Measurements from ENCODE around the gene LGALS9. TPM values are rescaled to one million over a fixed set of nuclear protein-coding genes. Genes with fewer than 3 reads are reported as not detected.

The LGALS9 gene
- polyA plus RNA-seq, 1 experiment, result 2.4 TPM

- TF ChIP-seq, protein P1, sequence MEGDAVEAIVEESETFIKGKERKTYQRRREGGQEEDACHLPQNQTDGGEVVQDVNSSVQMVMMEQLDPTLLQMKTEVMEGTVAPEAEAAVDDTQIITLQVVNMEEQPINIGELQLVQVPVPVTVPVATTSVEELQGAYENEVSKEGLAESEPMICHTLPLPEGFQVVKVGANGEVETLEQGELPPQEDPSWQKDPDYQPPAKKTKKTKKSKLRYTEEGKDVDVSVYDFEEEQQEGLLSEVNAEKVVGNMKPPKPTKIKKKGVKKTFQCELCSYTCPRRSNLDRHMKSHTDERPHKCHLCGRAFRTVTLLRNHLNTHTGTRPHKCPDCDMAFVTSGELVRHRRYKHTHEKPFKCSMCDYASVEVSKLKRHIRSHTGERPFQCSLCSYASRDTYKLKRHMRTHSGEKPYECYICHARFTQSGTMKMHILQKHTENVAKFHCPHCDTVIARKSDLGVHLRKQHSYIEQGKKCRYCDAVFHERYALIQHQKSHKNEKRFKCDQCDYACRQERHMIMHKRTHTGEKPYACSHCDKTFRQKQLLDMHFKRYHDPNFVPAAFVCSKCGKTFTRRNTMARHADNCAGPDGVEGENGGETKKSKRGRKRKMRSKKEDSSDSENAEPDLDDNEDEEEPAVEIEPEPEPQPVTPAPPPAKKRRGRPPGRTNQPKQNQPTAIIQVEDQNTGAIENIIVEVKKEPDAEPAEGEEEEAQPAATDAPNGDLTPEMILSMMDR (IDR thresholded peaks at IDR 0.05; ENCODE audit: insufficient read depth, low read depth, low read length), result no peak
- ChIA-PET POLR2A (no interaction called here), CTCF (interaction anchor here (0.8 to 25.2 kb wide), 4 partner anchors 23 to 372 kb away, joined by 3 to 415 read pairs (median 58); partner anchors contain the start of gene LGALS9)
- Histone ChIP-seq H3K4me3 (ENCODE audit: low read depth, low read length) (no peak overlapping the region), H3K36me3 (ENCODE audit: control insufficient read depth, insufficient read depth, low read length) (peaks cover 20% of the 10 kb centered on the region), H3K27me3 (ENCODE audit: control insufficient read depth, insufficient read depth, low read length) (no peaks in the 10 kb centered on the region)
- no peak for DNase-seq (ENCODE audit: low read depth)
These were observed 23.4 kb upstream of the LGALS9 start for GRCh38 chr17:27607521-27608091.

- no peaks in the 10 kb centered on the region for H3K27me3 ChIP-seq (ENCODE audit: control insufficient read depth, insufficient read depth, low read length)
- POLR2A ChIA-PET, result no interaction called here
- TF ChIP-seq, protein P1 (IDR thresholded peaks at IDR 0.05; ENCODE audit: insufficient read depth, low read depth, low read length), result no peak
- CTCF ChIA-PET, result interaction anchor here (0.8 to 25.2 kb wide), 6 partner anchors 22 to 372 kb away, joined by 3 to 415 read pairs (median 4); partner anchors contain the start of gene LGALS9
- H3K4me3 ChIP-seq (ENCODE audit: low read depth, low read length), result no peak overlapping the region
- H3K36me3 ChIP-seq (ENCODE audit: control insufficient read depth, insufficient read depth, low read length), result peaks cover 21% of the 10 kb centered on the region
- no peak for DNase-seq (ENCODE audit: low read depth)
These were observed 22.4 kb upstream of the LGALS9 start for GRCh38 chr17:27608328-27609230.

DNA sequence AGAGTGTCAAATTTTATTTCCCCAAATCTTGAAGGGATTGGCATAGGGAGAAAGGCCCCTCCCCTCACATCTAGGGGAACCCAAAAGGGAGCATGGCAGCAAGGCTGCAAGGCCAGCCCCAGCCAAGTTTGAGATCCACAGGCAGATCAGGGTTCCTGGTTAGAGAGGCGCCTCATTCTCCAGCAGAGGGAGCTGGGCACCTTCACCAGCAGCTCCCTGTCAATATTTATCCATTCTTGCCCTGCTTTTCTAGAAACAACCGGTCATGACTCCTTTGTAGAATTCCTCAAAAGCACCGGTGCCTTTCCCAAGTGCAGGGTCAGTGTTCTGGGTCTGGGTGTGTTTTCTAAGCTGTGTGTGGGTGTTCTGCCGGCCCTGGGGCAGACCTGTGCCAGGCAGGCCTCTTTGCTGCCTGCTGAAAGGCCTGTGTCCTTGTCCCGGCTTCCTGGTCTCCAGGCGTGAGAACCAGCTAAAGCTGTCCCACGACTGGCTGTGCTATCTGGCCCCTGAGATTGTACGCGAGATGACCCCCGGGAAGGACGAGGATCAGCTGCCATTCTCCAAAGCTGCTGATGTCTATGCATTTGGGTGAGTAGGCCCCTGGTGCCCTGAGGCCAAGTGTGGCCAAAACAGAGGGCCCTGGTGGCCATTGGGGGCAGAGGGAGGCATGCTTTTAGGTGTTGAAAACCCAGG, 21.2 kb upstream of the LGALS9 start:
- no peak overlapping the region for H3K4me3 ChIP-seq (ENCODE audit: low read depth, low read length)
- POLR2A ChIA-PET, result no interaction called here
- TF ChIP-seq, protein P1 (IDR thresholded peaks at IDR 0.05; ENCODE audit: insufficient read depth, low read depth, low read length), result peak; percentile 68
- no peaks in the 10 kb centered on the region for H3K27me3 ChIP-seq (ENCODE audit: control insufficient read depth, insufficient read depth, low read length)
- no peak for DNase-seq (ENCODE audit: low read depth)
- CTCF ChIA-PET, result interaction anchor here (0.7 to 25.2 kb wide), 16 partner anchors 8 to 373 kb away, joined by 3 to 415 read pairs (median 4); no protein-coding TSS in a partner anchor
- H3K36me3 ChIP-seq (ENCODE audit: control insufficient read depth, insufficient read depth, low read length), result peaks cover 17% of the 10 kb centered on the region

DNA sequence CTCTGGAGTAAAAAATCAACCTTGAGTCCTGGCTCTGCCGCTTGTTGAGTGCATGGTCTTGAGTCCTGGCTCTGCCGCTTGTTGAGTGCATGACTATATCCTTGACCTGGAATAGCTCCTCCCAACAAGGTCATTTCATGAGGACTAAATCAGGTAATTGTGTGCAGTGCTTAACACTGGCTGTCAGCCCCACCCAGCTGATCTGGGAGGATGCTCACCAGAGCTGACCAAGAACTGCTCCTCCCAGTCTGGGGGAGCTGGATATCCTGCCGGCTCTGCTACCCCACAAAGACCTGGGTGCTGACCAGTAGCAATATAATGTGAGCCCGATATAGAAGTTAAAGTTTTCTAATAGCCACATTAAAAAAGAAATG, 20.7 kb upstream of the LGALS9 start:
- POLR2A ChIA-PET, result no interaction called here
- TF ChIP-seq, protein P1 (IDR thresholded peaks at IDR 0.05; ENCODE audit: insufficient read depth, low read depth, low read length), result no peak

More for the DNA sequence above, 20.7 kb upstream of the LGALS9 start:
- no peak overlapping the region for H3K4me3 ChIP-seq (ENCODE audit: low read depth, low read length)
- peaks cover 14% of the 10 kb centered on the region for H3K36me3 ChIP-seq (ENCODE audit: control insufficient read depth, insufficient read depth, low read length)
- DNase-seq (ENCODE audit: low read depth), result no peak
- CTCF ChIA-PET, result interaction anchor here (0.6 to 25.2 kb wide), 16 partner anchors 8 to 374 kb away, joined by 3 to 415 read pairs (median 4); no protein-coding TSS in a partner anchor
- no peaks in the 10 kb centered on the region for H3K27me3 ChIP-seq (ENCODE audit: control insufficient read depth, insufficient read depth, low read length)
